Stimulated activated CD4-positive, alpha-beta T cell treated with anti-CD3 and anti-CD28 coated beads, TNF-alpha, amount 100 ng/mL, for 24 hours (primary cell): ENCODE results near the gene YTHDF1.
"Not testable (repeated sequence)": the region's sequence is repeated elsewhere in the genome, so short reads cannot be mapped to it uniquely, and the experiment has no call there.

ENCODE experiments used
- DNase-seq, 3 experiments: peaks; one replicate each; pipeline ENCODE4 v3.0.0-alpha.2; 2020; ENCODE audit warnings: low read depth in 3 of 3

Gene YTHDF1

DNA sequence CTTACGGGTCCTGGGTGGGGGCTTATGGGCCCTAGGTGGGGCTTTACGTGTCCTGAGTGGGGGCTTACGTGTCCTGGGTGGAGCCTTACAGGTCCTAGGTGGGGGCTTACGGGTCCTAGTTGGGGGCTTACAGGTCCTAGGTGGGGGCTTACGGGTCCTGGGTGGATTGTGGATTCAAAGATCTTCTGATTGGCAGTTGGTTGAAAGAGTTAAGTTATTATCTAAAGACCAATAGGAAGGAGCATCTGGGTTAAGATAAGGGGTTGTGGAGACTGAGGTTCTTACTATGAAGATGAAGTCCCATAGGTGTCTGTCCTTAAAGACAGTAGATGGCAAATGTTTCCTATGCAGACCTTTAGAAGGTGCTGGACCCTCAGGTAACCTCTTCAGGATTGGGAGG, 11.3 kb upstream of the YTHDF1 start:
- DNase-seq: no peak

DNA sequence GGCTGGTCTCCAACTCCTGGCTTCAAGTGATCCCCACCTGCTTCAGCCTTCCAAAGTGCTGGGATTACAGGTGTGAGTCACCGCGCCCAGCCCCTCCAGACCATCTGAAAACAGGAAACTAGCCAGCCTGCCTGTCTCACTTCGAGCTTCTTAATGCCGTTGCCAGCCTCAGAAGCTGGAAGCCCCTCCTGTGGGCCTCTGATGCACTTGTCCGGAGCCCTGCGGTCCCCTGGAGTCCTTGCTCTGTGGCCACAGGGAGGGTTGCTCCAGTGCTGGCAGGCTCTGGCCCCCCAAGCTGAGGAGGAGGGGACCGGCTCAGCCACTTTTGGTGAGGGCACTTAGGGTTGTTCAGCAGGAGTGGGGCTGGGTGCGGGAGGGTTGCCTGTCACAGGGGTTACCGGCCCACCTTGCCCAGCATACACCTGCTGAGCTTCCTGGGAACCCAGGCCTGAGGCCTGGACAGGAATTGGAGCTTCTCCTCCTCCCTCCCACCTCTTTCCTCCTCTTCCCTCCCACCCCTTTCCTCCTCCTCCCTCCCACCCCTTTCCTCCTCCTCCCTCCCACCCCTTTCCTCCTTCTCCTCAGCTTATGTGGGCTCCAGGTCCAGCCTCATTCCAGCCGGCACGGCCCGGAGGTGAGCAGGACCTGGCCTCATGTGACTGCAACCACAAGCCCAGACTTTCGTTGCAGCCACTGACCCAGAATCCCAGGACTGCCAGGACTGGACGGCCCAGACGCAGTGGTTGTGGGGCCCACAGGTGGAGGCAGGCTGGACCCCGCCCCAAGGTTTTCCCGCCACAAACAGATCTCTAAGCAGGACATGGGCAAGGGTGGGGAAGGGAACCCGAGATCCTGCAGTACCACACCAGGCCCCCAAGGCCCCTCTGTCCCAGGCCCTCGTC, 10.4 kb upstream of the YTHDF1 start:
- no peak for DNase-seq

DNA sequence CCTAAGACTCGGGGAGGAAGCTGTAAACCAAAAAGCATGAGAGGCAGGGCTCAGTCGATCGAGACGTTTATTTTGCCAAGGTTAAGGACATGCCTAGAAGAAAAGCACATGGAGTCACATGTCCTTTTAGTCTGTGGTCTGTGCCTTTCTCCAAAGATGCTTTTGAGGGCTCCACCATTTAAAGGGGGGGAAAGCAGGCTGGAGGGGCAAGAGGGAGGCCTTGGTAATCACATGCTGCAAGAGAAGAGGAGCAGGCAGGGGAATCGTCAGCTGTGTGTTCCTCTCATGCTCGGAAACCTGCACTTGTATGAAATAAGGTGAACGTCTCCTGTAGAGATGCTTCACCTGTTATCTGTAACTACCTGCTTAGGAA, 9.1 kb upstream of the YTHDF1 start:
- DNase-seq: no peak

DNA sequence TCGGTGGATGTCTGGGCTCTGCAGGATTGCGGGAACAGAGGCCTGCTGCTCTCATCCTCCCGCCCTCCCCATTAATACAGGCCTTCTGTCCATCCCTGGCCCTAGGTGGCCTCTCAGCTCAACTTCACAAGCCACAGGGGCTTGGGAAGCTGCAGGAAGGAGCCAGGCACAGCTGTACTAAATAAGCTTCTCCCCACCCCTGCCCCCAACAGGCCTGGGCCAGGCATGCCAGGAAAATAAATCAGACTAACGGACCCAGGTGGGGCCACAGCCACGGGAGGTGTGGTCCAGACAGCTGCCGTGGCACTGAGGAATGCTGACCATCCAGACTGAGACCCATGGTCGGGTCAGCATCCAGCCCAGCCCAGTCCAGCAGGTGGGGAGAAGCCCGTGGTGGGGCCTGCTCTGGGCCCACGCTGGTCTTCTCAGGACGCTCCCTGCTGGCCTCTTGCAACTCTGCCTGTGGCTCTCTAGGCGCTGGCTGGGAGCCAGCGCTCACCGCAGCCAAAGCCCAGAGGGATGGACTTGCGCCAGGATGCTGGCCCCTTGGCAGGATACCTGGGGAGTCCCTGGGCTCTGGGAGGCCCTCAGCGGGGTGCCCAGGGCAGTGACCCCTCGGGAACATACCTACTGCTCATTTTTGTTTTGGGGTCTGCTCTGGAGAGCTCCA, 8.6 kb upstream of the YTHDF1 start:
- no peak for DNase-seq

DNA sequence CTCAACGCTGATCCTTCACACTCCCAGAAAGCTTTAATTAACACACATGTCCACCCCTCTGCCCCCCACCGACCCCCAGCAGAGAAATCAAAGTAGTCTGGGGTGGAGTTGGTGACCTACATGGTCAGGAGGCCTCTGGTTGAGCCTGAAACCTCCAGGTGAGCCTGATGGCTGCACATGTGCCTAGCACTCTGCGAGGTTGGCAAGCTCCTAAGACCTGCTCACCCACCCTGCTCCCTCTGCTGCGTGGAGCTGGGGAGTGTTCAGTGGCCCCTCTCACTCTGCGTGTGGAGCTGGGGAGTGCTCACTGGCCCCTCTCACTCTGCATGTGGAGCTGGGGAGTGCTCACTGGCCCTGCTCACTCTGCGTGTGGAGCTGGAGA, 7.9 kb upstream of the YTHDF1 start:
- DNase-seq: no peak

DNA sequence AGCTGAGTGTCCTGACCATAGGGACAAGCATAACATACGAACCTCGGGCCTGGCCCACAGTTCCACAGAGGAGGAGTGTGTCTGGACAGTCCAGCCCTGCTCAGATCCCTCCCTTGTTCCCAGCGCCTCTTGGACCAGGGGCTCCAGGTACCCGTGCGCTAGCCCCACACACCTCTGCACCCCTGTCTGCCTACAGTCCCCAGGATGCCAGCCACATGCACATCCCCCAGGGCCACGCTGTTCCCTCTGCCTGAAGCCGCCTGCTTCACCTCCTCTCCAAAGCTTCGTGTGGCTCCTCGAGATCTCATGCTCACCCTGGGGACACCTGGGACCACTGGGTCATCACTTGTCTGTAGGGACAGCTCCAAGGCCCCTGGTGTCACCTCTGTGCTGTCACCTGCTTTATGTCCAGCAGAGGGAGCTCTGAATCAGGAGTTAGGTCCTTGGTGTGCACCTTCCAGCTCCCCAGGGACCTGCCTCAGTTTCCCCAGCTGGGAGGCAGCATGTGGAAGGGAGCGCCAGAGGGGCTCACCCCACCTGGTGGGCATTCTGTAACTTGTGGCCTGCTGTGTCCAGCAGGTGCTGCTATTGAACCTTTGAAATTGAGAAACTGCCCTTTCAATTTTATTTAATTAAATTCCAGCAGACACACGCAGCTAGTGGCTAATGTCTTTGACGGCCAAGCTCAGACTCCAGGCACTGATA, 7.3 kb upstream of the YTHDF1 start:
- peak; percentile 22 to 29 (median 26) for DNase-seq

DNA sequence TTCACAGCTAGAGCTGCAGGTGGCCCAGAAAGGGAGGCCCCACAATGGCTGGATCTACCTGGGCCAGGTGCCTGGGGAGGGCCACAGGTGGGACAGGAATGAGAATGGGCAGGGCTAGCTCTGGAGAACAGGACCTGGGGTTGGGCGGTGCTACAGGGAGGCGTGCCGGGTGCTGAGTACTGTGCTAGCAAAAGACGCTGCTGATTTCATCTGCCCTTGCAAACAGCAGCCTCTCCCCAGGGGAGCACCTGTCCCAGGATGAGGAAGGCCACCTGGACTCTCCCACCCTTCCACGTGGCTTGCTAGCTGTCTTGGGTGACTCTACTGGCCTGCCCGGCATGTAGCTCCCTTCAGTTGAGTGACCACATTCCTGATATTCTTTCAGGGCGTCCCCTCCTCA, 6.6 kb upstream of the YTHDF1 start:
- DNase-seq: no peak

DNA sequence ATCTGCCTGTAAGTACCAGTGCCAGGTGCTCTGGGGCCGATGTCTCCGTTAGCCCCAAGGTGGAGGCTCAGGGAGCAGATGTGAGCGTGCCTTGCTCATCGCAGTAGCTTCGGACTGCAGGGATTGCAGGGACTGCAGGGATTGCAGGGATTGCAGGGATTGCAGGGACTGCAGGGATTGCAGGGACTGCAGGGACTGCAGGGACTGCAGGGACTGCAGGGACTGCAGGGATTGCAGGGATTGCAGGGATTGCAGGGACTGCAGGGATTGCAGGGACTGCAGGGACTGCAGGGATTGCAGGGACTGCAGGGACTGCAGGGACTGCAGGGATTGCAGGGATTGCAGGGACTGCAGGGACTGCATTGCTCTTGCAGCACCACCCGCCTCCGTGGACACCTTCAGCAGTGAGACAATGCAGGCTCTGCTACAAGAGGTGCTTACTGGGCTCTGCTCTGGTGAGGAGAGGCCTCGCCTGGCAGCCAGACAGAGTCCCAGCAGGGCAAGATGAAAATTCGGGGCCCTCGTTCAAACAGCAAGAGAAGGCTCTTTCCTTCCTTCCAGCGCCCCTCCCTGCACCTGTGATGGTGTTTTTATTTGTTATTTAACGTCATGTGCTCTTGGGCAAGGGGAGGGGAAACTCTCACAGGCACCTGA, 5.6 kb upstream of the YTHDF1 start:
- not testable (repeated sequence) for DNase-seq

DNA sequence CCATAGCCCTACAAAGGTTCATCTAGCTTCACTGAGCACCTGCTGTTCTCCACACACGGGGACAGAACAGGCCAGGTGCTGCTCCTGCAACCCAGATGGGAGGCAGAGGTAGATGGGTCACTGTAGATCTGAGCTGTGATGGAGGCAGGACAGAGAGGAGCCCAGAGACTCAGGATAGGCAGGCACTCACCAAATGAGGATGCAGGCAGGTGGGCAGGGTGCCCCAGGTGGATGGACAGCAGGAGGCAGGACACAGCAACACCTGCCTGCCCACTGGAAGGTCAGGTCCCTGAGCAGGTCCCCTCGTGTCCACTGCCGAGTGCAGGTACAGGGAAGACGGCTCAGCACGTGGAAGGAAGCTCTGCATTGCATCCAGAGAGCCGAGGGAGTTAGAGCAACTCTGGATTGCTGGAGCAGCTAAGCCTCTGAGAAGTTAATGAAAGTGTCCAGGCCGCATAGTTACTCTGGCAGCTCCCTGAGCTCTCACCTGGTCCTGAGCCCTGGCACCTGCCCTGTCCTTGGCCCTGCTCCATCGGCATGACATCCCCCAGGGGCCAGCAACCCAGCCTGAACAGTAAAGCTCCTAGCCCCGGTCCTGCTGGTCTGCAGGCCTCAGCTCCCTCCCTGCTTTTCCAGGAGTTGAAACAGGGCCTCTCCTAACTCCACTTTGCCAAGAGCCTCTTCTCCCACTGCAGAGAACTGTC, 4.9 kb upstream of the YTHDF1 start:
- no peak for DNase-seq

DNA sequence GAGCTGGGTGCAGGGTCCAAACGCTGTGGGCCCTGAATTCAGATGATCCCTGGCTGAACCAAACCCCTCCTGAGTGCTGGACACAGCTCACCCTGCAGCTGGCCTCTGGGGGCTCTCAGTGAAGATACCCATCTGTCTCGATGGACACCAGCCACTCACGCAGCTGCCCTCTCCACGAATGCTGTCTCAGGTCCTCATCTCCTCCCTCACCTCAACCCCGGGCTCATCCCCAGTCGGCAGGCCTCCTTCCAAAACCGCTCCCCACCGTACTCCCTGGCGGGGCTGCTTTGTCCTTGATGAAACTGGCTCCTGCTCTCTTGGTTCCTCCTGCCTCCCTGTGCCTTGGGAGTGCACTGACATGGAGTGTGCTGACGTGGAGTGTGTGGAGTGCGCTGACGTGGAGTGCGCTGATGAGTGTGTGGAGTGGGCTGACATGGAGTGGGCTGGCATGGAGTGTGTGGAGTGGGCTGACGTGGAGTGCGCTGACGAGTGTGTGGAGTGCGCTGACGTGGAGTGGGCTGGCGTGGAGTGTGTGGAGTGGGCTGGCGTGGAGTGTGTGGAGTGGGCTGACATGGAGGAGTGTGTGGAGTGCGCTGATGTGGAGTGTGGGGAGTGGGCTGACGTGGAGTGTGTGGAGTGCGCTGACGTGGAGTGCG, 4.1 kb upstream of the YTHDF1 start:
- DNase-seq: no peak

DNA sequence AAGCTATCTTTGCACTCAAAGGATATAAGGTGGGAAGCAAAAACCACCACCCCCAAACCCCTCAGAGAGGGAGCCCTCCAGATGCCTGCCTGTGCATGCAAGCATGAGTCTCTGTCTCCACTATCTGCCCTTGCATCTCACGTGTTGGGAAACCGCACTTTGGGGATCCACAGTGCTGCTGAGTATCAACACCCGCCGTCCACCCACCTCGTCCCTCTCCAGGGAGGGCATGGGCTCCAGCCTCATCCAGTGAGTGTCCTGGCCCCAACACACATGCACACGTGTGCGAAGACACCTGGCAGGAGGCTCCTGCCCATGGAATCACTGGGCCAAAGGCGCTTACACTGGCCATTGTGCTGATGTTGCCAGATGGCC, 3.5 kb upstream of the YTHDF1 start:
- no peak for DNase-seq

DNA sequence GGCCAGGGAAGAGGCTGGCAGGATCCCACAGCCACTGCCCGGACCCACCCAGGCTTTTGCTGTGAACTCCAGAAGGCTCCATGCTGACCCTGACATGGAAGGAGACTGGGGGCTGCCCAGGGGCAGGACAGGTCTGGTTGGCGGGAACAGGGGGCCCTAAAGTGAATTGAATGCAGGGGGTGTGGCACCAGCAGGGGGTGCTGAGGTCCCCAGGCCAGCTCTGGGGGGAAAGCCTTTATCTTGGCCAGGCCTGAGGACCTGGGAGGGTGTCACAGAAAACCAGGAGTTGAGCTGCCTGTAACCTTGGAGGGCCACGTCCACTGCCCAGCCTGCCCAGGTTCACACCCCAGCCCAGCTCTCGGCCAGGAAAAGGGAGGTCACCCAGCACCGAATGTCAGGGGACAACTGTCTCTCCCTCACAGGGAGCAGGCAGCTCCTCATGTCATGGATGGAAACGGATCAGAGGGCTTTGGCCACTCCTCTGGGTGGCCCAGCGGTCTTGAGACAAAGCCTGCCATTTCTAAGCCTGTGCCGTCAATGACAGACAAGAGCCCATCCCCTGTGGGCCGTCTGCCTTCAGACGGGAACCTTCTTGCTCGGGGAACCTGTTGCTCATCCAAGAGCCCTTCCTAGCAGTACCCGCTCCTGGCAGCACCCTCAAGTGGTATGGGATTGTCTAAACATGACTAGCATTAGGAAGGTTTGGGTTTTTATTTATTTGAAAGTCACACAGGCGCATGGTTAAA, 2.9 kb upstream of the YTHDF1 start:
- no peak for DNase-seq

DNA sequence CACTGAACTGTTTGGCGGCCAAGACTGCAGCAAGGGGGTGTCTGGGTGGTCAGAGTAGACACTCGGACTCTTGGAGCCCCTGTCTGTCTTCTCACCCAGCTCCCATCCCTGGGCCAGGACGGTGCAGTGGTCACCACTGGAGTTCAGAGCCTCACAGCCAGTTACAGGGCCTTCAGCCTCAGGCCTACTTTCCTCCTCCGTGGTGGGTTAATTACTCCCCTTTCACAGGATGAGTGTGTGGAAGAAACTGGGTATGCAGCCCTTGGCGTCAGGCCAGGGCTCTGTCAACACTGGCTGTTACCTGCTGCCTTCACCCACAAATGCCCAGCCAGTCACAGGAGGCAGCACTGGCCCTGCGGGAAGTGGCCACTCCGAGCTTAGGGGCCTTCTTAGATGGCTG, 1.8 kb upstream of the YTHDF1 start:
- no peak for DNase-seq

DNA sequence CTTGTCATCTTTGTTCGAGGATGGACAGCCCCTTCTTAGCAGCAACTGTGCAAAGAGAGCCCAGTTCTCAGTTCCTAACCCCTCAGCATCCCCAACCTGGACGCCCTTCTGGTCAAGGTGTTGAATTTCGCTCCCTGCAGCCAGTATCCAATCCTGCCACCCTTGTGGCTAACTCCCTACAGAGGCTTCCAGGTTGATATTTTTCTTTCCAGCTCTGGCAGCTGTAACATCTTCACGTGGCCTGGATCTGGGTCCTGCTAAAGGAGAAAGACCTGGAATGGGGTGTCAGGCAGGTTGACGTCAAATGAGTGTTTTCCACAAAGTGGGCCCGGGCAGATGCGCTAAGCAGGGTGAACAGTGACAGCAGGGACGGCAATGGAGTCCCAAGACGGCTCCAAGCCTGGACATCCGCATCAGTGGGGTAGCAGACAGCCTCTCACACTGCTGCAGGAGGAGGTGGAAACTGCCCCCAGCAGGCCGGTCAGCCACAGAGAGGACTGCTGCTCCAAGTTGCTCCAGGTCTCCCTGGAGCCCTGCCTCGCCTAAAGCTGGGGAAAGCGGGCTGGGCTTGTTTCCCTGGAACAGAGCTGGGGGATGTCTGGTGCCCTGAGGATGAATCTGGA, 1.0 kb upstream of the YTHDF1 start:
- no peak for DNase-seq

DNA sequence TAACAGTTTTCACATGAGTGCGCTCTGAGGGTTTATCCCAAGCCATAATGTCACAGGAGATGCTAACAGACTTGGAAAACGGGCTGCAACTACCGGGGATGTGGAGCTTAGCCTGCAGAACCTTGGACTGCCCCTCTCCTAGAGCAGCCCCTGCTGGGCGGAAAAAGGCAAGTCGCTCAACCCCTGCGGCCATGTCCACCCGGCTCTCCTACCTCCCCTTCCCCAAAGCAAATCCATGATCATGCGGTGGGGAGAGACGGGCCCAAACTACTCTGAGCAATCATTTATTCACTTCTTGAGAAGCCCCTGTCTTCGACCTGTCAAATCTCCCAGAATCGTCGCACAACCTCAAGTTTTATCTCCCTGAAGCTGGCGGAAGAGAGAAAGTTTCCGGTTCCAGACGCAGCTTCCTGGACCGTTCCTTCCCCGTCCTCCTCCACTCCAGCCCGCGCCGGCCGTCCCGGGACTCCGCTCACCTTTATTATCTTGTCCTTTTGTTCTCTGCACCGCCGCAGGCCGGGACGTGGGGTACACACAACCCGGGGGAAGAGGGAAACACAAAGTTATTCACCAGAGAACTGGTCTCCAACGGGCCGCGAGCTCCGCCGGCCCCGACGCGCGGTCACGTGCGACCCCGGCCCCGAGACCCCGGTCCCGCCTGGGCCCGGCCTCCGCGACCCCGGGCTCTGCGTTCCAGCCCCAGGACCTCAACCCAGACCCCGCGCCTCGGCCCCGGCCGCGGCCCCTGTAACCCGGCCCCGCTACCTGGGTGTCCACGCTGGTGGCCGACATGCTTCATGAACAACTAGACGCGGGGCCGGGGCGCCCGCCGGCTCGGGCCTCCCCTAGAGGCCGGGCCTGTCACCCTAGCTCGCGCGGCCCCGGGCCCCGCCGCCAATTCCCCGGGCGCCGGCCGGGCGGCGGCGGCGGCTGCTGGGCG, 560 bp downstream of the YTHDF1 start:
- peak in 1 of 3 experiments; percentile 12 for DNase-seq

DNA sequence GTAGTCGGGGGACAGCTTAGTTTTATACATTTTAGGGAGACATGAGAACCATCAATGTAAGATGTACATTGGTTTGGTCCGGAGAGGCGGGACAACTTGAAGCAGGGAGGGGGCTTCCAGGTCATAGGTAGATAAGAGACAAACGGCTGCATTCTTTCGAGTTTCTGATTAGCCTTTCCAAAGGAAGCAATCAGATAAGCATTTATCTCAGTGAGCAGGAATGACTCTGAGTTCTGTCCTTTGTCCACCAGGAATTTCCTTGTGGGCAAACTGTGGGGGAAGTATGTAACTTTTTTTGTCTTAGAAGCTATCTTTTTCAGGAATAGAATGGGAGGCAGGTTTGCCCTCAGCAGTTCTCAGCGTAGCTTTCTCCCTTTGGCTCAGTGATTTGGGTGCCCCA, 1.4 kb downstream of the YTHDF1 start:
- no peak for DNase-seq

DNA sequence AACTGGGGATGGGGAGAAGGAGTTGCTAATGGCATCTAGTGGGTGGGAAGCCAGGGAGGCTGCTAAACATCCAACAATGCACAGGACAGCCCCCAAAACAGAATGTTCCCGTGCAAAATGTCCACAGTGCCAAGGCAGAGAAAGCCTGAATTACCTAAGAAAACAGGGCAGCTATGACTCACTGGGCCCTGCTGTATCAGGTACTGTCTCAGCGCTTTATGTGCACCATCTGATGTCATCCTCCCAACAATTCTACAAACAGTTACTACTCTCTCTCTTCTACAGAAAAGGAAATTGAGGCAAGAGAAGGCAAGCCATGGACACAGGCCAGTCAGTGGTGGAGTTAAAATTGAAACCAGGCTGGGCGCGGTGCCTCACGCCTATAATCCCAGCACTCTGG, 3.1 kb downstream of the YTHDF1 start:
- DNase-seq: no peak

DNA sequence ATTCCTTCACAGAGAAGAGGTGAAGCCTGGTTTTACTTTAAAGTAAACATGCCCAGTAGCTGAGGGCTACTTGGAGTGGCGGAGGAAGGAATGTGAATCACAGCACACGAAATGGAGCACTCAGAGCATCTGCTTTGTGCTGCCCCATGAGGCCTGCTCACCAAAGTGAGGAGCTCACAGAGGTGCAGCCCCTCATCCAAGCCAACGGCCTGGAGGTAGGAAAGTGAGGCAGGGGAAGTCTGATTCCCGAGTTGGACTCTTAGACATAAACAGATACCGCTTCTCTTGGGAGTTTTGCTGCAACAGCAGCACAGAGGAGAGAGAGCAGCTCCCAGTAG, 3.6 kb downstream of the YTHDF1 start:
- no peak for DNase-seq

DNA sequence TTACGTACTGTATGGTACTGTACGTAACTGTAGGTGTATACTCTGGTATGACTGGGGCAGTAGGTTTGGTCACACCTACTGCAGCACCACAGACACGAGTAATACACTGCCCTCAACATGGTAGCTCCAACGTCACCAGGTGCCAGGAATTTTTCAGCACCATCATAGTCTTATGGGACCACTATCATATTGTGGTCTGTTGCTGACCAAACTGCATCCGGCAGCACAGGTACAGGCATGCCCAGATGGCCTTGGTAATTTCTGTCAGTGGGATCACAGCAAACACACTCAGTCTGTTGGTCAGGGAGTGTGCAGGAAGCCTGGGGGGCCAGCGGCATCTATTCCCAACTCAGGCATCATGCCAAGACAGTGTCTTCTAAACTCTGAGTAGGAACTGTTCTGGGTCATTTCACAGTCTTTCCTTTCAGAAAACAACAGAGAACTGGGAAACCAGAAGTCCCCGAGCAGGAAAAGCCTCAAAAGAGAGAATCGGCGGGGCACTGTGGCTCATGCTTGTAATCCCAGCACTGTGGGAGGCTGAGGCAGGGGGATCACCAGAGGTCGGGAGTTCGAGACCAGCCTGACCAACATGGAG, 5.8 kb downstream of the YTHDF1 start:
- no peak for DNase-seq
